GM12878 (cell line): ENCODE results near the gene ARHGAP6. TPM values are rescaled to one million over a fixed set of nuclear protein-coding genes. Genes with fewer than 3 reads are reported as not detected.

Experiments used
- ATAC-seq: fragments of 200-7000 bp; cut with Tn5 transposase; 3 replicates; pipeline ENCODE4 v1.9.1; 2020; ENCODE audit warnings: mild to moderate bottlenecking, moderate library complexity
- BruUV-seq: library from RNA; stranded (reverse); fragments of 400-500 nt; replicated peaks from 2 replicates; lab custom pipeline; 2021; lab: Mats Ljungman, UMichigan
- CTCF ChIA-PET: fragments of 300-600 bp; sonication (Branson Sonifier 250); formaldehyde crosslinking; extraction: SDS; loops from one replicate; lab custom pipeline; 2021; ENCODE audit warnings: inconsistent platforms; lab: Yijun Ruan, JAX
- POLR2A ChIA-PET: fragments of 350-600 bp; formaldehyde crosslinking; extraction: SDS; loops from one replicate; lab custom pipeline; 2021; ENCODE audit warnings: inconsistent platforms; lab: Charles Lee
- RAD21 ChIA-PET: fragments of 300-600 bp; sonication (Branson Sonifier 250); formaldehyde crosslinking; loops from one replicate; lab custom pipeline; 2023; ENCODE audit warnings: antibody characterized with exemption; ENCODE audit not compliant: unreplicated experiment; lab: Charles Lee
- SMC1A ChIA-PET: fragments of 300-600 bp; sonication (Branson Sonifier 250); formaldehyde crosslinking; loops from one replicate; lab custom pipeline; 2023; ENCODE audit not compliant: unreplicated experiment, uncharacterized antibody; lab: Charles Lee
- DNase-seq: peaks from one replicate; pipeline ENCODE4 v3.0.0-alpha.2; 2011; ENCODE audit warnings: low read depth, low spot score
- FAIRE-seq: peaks from 3 replicates; lab custom pipeline; 2011; peaks lifted over from hg19 to GRCh38; lab: Jason Lieb, UNC
- H2AFZ ChIP-seq: 2 replicates; pipeline ENCODE4 v1.6.0; 2011; ENCODE audit warnings: low read depth, low read length, control low read depth; ENCODE audit not compliant: control insufficient read depth
- H3K27ac ChIP-seq: 2 replicates; pipeline ENCODE4 v1.5.1; 2011; ENCODE audit warnings: control low read depth; ENCODE audit not compliant: control insufficient read depth, insufficient read depth
- H3K27me3 ChIP-seq, 2 experiments: replicated peaks in 1 of 2; 2 replicates each; pipeline versions ENCODE4 v1.6.0 to v1.6.1; 2011; ENCODE audit warnings: low read length in 1 of 2; ENCODE audit not compliant: control insufficient read depth in 2 of 2, insufficient read depth in 2 of 2
- H3K36me3 ChIP-seq, 2 experiments: 2 replicates each; pipeline ENCODE4 v1.5.1; 2011; ENCODE audit warnings: low read length in 1 of 2; ENCODE audit not compliant: control insufficient read depth in 2 of 2, insufficient read depth in 2 of 2
- H3K4me1 ChIP-seq: 2 replicates; pipeline ENCODE4 v1.6.1; 2011; ENCODE audit warnings: mild to moderate bottlenecking, low read length, moderate library complexity, mixed read lengths; ENCODE audit not compliant: control insufficient read depth, insufficient read depth
- H3K4me2 ChIP-seq: 2 replicates; pipeline ENCODE4 v1.6.0; 2011; ENCODE audit warnings: control low read depth; ENCODE audit not compliant: control insufficient read depth, insufficient read depth
- H3K4me3 ChIP-seq: fragments of 200-600 bp; sonication (generic); 2 replicates; pipeline ENCODE4 v1.5.1; 2016
- H3K79me2 ChIP-seq: 2 replicates; pipeline ENCODE4 v1.6.0; 2011; ENCODE audit warnings: low read length; ENCODE audit not compliant: control insufficient read depth, insufficient read depth
- H3K9ac ChIP-seq: 2 replicates; pipeline ENCODE4 v1.8.0; 2011; ENCODE audit warnings: low read length, control low read depth, mixed read lengths; ENCODE audit not compliant: control insufficient read depth, insufficient read depth
- H3K9me3 ChIP-seq: replicated peaks from 3 replicates; pipeline ENCODE4 v1.5.1; 2011; ENCODE audit warnings: mild to moderate bottlenecking, low read length; ENCODE audit not compliant: control insufficient read depth, insufficient read depth
- H4K20me1 ChIP-seq: 2 replicates; pipeline ENCODE4 v1.6.0; 2011; ENCODE audit not compliant: control insufficient read depth, insufficient read depth
- ATF7 ChIP-seq: fragments of 450-650 bp; IDR thresholded peaks from 2 replicates; pipeline ENCODE4 v1.6.1; 2016; ENCODE audit warnings: low read depth, mild to moderate bottlenecking
- CBX3 ChIP-seq: fragments of 200-600 bp; sonication (generic); IDR thresholded peaks from 2 replicates; pipeline ENCODE4 v1.6.1; 2016; ENCODE audit warnings: low read depth, borderline replicate concordance
- CBX5 ChIP-seq: sonication (generic); IDR thresholded peaks from 2 replicates; pipeline ENCODE4 v1.6.1; 2016; ENCODE audit warnings: low read depth, moderate library complexity, mild to moderate bottlenecking, inconsistent platforms
- HCFC1 ChIP-seq: fragments of 150-350 bp; IDR thresholded peaks from 2 replicates; pipeline ENCODE4 v1.6.1; 2014; ENCODE audit warnings: low read length
- JUNB ChIP-seq: IDR thresholded peaks from 2 replicates; pipeline ENCODE4 v1.6.1; 2016; ENCODE audit warnings: antibody characterized with exemption, mild to moderate bottlenecking
- MEF2B ChIP-seq: fragments of 450-650 bp; IDR thresholded peaks from 2 replicates; pipeline ENCODE4 v1.6.1; 2018; ENCODE audit warnings: mild to moderate bottlenecking, moderate library complexity; ENCODE audit not compliant: partially characterized antibody, poor library complexity, severe bottlenecking
- POLR2AphosphoS5 ChIP-seq: IDR thresholded peaks from 2 replicates; pipeline ENCODE4 v1.6.1; 2011; ENCODE audit warnings: mild to moderate bottlenecking, low read length, inconsistent platforms
- RB1 ChIP-seq: fragments of 450-650 bp; formaldehyde crosslinking; IDR thresholded peaks from 2 replicates; pipeline ENCODE4 v1.6.1; 2017; ENCODE audit warnings: mild to moderate bottlenecking, borderline replicate concordance
- RCOR1 ChIP-seq: conservative IDR thresholded peaks from 2 replicates; pipeline ENCODE4 v1.6.1; 2012; ENCODE audit warnings: low read depth, low read length, improper control_type of control experiment
- WGBS: methylation state at CpG from one replicate; pipeline ENCODE4 v1.1.6; 2016; ENCODE audit warnings: low lambda C conversion rate; ENCODE audit not compliant: insufficient replicate concordance, insufficient coverage; ENCODE audit errors: missing lambda C conversion rate; 5-methylcytosine and 5-hydroxymethylcytosine counted together
- in situ Hi-C: fragments of 300-500 bp; cut with MboI; formaldehyde crosslinking; loops from 9 replicates; pipeline ENCODE4 v1.14.3; 2018; ENCODE audit warnings: mixed read lengths
- intact Hi-C: fragments of 100-400 bp; cut with micrococcal nuclease; formaldehyde crosslinking; loops from one replicate; pipeline ENCODE4 v1.14.2; 2022; ENCODE audit not compliant: unreplicated experiment
- polyA plus RNA-seq, 11 experiments: library from polyadenylated mRNA; depleted of rRNA in 4 of 11; unstranded in 6 of 11; stranded (reverse) in 5 of 11; fragments of >200 nt; fragmentation: Nextera tagmentation in 4 of 11; fragmentation: Illumina TruSeq in 1 of 11; extraction: Ambion mirVana in 4 of 11; extraction: Trizol in 1 of 11; gene quantifications; 1 replicate in 1 of 11; 2 replicates in 10 of 11; pipeline versions ENCODE4 v1.2.1 to v1.2.3, GENCODE V29; 2011 to 2016; ENCODE audit warnings: inconsistent platforms in 2 of 11, missing spikeins in 2 of 11, low read depth in 1 of 11
- total RNA-seq, 4 experiments: library from RNA; depleted of rRNA in 3 of 4; stranded (reverse); fragments of >200 nt in 3 of 4; fragmentation: Illumina TruSeq in 1 of 4; extraction: Trizol in 1 of 4; gene quantifications; 2 replicates each; pipeline versions ENCODE4 v1.2.1 to v1.2.3, GENCODE V29; 2013 to 2021

ARHGAP6 gene
- total and polyA plus RNA-seq, 10 of the 15 experiments (the other 5 are each of a cell fraction or from before 2014, with no cell fraction given), result 0.20 to 1.8 (median 0.76) TPM

- ChIA-PET POLR2A (no interaction called here), SMC1A (no interaction called here), CTCF (no interaction called here), RAD21 (no interaction called here)
- intact Hi-C loops (no loop called here), in situ Hi-C loops (no loop called here)
- Histone ChIP-seq H2AFZ (no peak overlapping the region), H3K4me2 (no peak overlapping the region), H3K9ac (no peak overlapping the region), H3K36me3 (no peaks in the 10 kb centered on the region), H3K4me3 (no peak overlapping the region), H3K79me2 (no peaks in the 10 kb centered on the region), H3K4me1 (no peaks in the 10 kb centered on the region), H3K27me3 (no peaks in the 10 kb centered on the region), H4K20me1 (no peaks in the 10 kb centered on the region), H3K9me3 (no peaks in the 10 kb centered on the region), H3K27ac (no peak overlapping the region)
- no TSS peak for BruUV-seq
- no peak for TF ChIP-seq MEF2B
- TF ChIP-seq RCOR1, result no peak
- TF ChIP-seq HCFC1, result no peak
- no peak for TF ChIP-seq POLR2AphosphoS5
- TF ChIP-seq CBX5, result no peak
- no peak for TF ChIP-seq CBX3
- ATAC-seq, result no peak
- no peak for FAIRE-seq
- DNase-seq, result no peak
- 100% methylated on average over 1 of the region's 1 CpG for WGBS
These were observed 404.5 kb downstream of the ARHGAP6 start for GRCh38 chrX:11261260-11261659.

GRCh38 chrX:11259437-11259836, 406.3 kb downstream of the ARHGAP6 start:
- Histone ChIP-seq H3K27me3 (no peaks in the 10 kb centered on the region), H2AFZ (no peak overlapping the region), H3K4me2 (no peak overlapping the region), H3K4me3 (no peak overlapping the region), H3K9ac (no peak overlapping the region), H3K4me1 (no peaks in the 10 kb centered on the region), H4K20me1 (no peaks in the 10 kb centered on the region), H3K27ac (no peak overlapping the region), H3K79me2 (no peaks in the 10 kb centered on the region), H3K9me3 (no peaks in the 10 kb centered on the region), H3K36me3 (no peaks in the 10 kb centered on the region)
- SMC1A ChIA-PET, result interaction anchor here (1.2 kb wide), 1 partner anchor 21 kb away, joined by 3 read pairs; no protein-coding TSS in a partner anchor
- POLR2A ChIA-PET, result no interaction called here
- intact Hi-C loops, result no loop called here
- RAD21 ChIA-PET, result no interaction called here
- DNase-seq (no peak), FAIRE-seq (no peak), ATAC-seq (no peak)
- CTCF ChIA-PET, result no interaction called here
- in situ Hi-C loops, result no loop called here
- 8% methylated on average over 1 of the region's 1 CpG for WGBS
- BruUV-seq, result no TSS peak
- TF ChIP-seq ATF7 (peak; percentile 66), RB1 (no peak), JUNB (peak; percentile 32)
